H9 (cell line): ENCODE results near the gene NFE2. TPM values are rescaled to one million over a fixed set of nuclear protein-coding genes. Genes with fewer than 3 reads are reported as not detected.

ENCODE experiments used
- DNase-seq: peaks from one replicate; pipeline ENCODE4 v3.0.0-alpha.2; 2017
- H2AFZ ChIP-seq: one replicate; pipeline ENCODE4 v1.6.1; 2013; ENCODE audit warnings: mild to moderate bottlenecking, low read length, control low read depth, moderate library complexity
- H2AK5ac ChIP-seq: 2 replicates; pipeline ENCODE4 v1.6.1; 2013; ENCODE audit warnings: low read length, control low read depth, mixed read lengths; ENCODE audit not compliant: insufficient read length
- H2BK120ac ChIP-seq: one replicate; pipeline ENCODE4 v1.6.1; 2013; ENCODE audit warnings: low read depth, mild to moderate bottlenecking, low read length, control low read depth, inconsistent platforms; ENCODE audit not compliant: poor library complexity, severe bottlenecking
- H2BK12ac ChIP-seq: 2 replicates; pipeline ENCODE4 v1.6.1; 2013; ENCODE audit warnings: low read length, control low read depth, mixed read lengths, low read depth; ENCODE audit not compliant: insufficient read length
- H2BK15ac ChIP-seq: 2 replicates; pipeline ENCODE4 v1.6.1; 2013; ENCODE audit warnings: low read depth, low read length, control low read depth
- H2BK20ac ChIP-seq: one replicate; pipeline ENCODE4 v1.6.1; 2013; ENCODE audit warnings: low read depth, mild to moderate bottlenecking, low read length, control low read depth, inconsistent platforms; ENCODE audit not compliant: poor library complexity, severe bottlenecking
- H2BK5ac ChIP-seq: 2 replicates; pipeline ENCODE4 v1.6.1; 2013; ENCODE audit warnings: low read length, control low read depth, mixed read lengths; ENCODE audit not compliant: insufficient read length
- H3K14ac ChIP-seq: 2 replicates; pipeline ENCODE4 v1.6.1; 2013; ENCODE audit warnings: low read length, control low read depth; ENCODE audit not compliant: insufficient read depth
- H3K18ac ChIP-seq: 2 replicates; pipeline ENCODE4 v1.6.1; 2013; ENCODE audit warnings: low read depth, mild to moderate bottlenecking, mixed read lengths, low read length, control low read depth; ENCODE audit not compliant: insufficient read length
- H3K23ac ChIP-seq: 2 replicates; pipeline ENCODE4 v1.6.1; 2013; ENCODE audit warnings: low read length, control low read depth, mixed read lengths, low read depth; ENCODE audit not compliant: insufficient read length
- H3K23me2 ChIP-seq: 2 replicates; pipeline ENCODE4 v1.6.1; 2013; ENCODE audit warnings: low read depth, mild to moderate bottlenecking, mixed read lengths, low read length, control low read depth; ENCODE audit not compliant: insufficient read length, poor library complexity, severe bottlenecking
- H3K27ac ChIP-seq: 2 replicates; pipeline ENCODE4 v1.5.1; 2013; ENCODE audit warnings: low read length, control low read depth, mixed read lengths, low read depth; ENCODE audit not compliant: insufficient read length
- H3K27me3 ChIP-seq: 2 replicates; pipeline ENCODE4 v1.6.1; 2013; ENCODE audit warnings: low read length, control low read depth, inconsistent platforms; ENCODE audit not compliant: insufficient read depth
- H3K4ac ChIP-seq: 2 replicates; pipeline ENCODE4 v1.6.1; 2013; ENCODE audit warnings: low read depth, mild to moderate bottlenecking, control low read depth, inconsistent platforms, low read length, moderate library complexity
- H3K4me1 ChIP-seq: 2 replicates; pipeline ENCODE4 v1.6.1; 2013; ENCODE audit warnings: low read length, control low read depth, inconsistent platforms; ENCODE audit not compliant: insufficient read depth
- H3K4me2 ChIP-seq: 2 replicates; pipeline ENCODE4 v1.6.1; 2013; ENCODE audit warnings: low read length, control low read depth, mixed read lengths; ENCODE audit not compliant: insufficient read length, insufficient read depth
- H3K56ac ChIP-seq: 2 replicates; pipeline ENCODE4 v1.6.1; 2013; ENCODE audit warnings: low read depth, mild to moderate bottlenecking, mixed read lengths, low read length, control low read depth; ENCODE audit not compliant: insufficient read length
- H3K79me1 ChIP-seq: 2 replicates; pipeline ENCODE4 v1.6.1; 2013; ENCODE audit warnings: low read depth, mild to moderate bottlenecking, moderate library complexity, low read length, control low read depth, inconsistent platforms; ENCODE audit not compliant: insufficient read depth, poor library complexity, severe bottlenecking
- H3K79me2 ChIP-seq: 2 replicates; pipeline ENCODE4 v1.6.1; 2013; ENCODE audit warnings: low read length, control low read depth, inconsistent platforms; ENCODE audit not compliant: insufficient read depth
- H3K9ac ChIP-seq: 2 replicates; pipeline ENCODE4 v1.6.1; 2013; ENCODE audit warnings: low read length, control low read depth, mixed read lengths; ENCODE audit not compliant: insufficient read length; ENCODE audit errors: extremely low read depth
- H3K9me3 ChIP-seq: one replicate; pipeline ENCODE4 v1.6.1; 2013; ENCODE audit warnings: low read depth, low read length, inconsistent platforms; ENCODE audit not compliant: control insufficient read depth
- H3T11ph ChIP-seq: one replicate; pipeline ENCODE4 v1.6.1; 2013; ENCODE audit warnings: mild to moderate bottlenecking, low read length, control low read depth, inconsistent platforms
- H4K20me1 ChIP-seq: one replicate; pipeline ENCODE4 v1.6.1; 2013; ENCODE audit not compliant: control insufficient read depth, insufficient read length, insufficient read depth
- H4K5ac ChIP-seq: 2 replicates; pipeline ENCODE4 v1.6.1; 2013; ENCODE audit warnings: low read depth, mild to moderate bottlenecking, mixed read lengths, low read length, control low read depth; ENCODE audit not compliant: insufficient read length
- H4K8ac ChIP-seq: replicated peaks from 2 replicates; pipeline ENCODE4 v1.6.1; 2013; ENCODE audit warnings: low read length, control low read depth, mixed read lengths, low read depth; ENCODE audit not compliant: insufficient read length
- H4K91ac ChIP-seq: 2 replicates; pipeline ENCODE4 v1.6.1; 2013; ENCODE audit warnings: low read depth, mild to moderate bottlenecking, moderate library complexity, mixed read lengths, low read length, control low read depth; ENCODE audit not compliant: insufficient read length
- H3K27ac Mint-ChIP-seq, 3 experiments: 2 replicates in 2 of 3; 3 replicates in 1 of 3; pipeline ENCODE4 v1.8.0; 2020 to 2021; ENCODE audit warnings: mixed read lengths in 3 of 3, mild to moderate bottlenecking in 1 of 3, moderate library complexity in 1 of 3
- H3K27me3 Mint-ChIP-seq: 2 replicates; pipeline ENCODE4 v1.8.0; 2021; ENCODE audit warnings: low read depth, mild to moderate bottlenecking, moderate library complexity, mixed read lengths
- H3K36me3 Mint-ChIP-seq, 3 experiments: 2 replicates in 2 of 3; 3 replicates in 1 of 3; pipeline ENCODE4 v1.8.0; 2020 to 2021; ENCODE audit warnings: low read depth in 3 of 3, mixed read lengths in 3 of 3; ENCODE audit not compliant: insufficient read depth in 1 of 3
- H3K4me1 Mint-ChIP-seq, 2 experiments: 2 replicates each; pipeline ENCODE4 v1.8.0; 2020; ENCODE audit warnings: mixed read lengths in 2 of 2
- H3K4me3 Mint-ChIP-seq, 2 experiments: 2 replicates in 1 of 2; 3 replicates in 1 of 2; pipeline ENCODE4 v1.8.0; 2020 to 2021; ENCODE audit warnings: mild to moderate bottlenecking in 2 of 2, mixed read lengths in 2 of 2, moderate library complexity in 1 of 2
- H3K9me3 Mint-ChIP-seq, 2 experiments: 2 replicates in 1 of 2; 3 replicates in 1 of 2; pipeline ENCODE4 v1.8.0; 2020; ENCODE audit warnings: mild to moderate bottlenecking in 2 of 2, mixed read lengths in 2 of 2, moderate library complexity in 1 of 2
- WGBS: extraction: QIAGEN DNeasy Blood & Tissue Kit; methylation state at CpG from one replicate; pipeline ENCODE4 v1.1.7; 2013; ENCODE audit warnings: missing lambda C conversion rate, low lambda C conversion rate, mixed read lengths; ENCODE audit not compliant: insufficient read length; ENCODE audit errors: extremely low coverage; 5-methylcytosine and 5-hydroxymethylcytosine counted together
- total RNA-seq: library from RNA; stranded (reverse); gene quantifications from 2 replicates; pipeline ENCODE4 v1.2.1, GENCODE V29; 2021
- TF ChIP-seq, protein P1 (sequence below): fragments of 200-600 bp; sonication (generic); conservative IDR thresholded peaks from 3 replicates; pipeline ENCODE4 v1.8.0; 2021; ENCODE audit warnings: antibody characterized with exemption, mild to moderate bottlenecking

Gene NFE2
- total RNA-seq, 1 experiment from 2014 or later, result 1.2 TPM

DNA sequence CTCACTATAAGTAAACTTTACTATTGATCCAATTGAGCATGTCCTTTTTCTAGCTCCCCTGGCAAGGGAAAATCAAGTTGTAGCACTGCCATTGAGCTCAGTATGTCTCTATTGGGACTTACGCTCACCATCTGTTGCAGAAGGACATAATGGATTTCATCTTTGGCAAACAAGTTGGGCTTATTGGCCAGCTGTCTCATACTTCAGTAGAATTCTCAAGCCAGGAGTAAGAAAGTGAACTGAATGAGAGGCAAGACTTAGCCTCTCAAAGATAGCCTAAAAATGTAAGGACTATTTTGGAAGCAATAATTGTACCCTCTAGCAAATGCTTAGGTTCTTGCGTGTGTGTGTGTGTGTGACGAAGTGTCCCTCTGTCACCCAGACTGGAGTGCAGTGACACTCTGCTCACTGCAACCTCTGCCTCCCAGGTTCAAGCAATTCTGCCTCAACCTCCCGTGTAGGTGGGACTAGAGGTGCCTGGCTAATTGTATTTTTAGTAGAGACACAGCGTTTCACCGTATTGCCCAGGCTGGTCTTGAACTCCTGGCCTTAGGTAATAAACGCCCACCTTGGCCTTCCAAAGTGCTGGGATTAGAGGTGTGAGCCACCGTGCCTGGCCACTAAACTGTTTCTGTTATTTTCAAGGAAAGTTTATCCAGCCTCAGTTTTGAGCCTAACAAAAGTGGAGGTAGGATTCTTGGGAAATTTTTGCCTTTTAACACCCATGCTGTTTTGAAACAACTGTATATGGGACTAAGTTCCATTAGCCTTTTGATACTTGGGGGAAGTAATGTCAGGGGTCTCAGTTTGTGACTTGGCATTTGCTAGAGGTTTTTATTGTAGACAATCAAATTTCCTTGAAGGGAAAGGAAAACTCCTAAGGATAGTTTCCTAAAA, 13.3 kb downstream of the NFE2 start:
- Mint-ChIP-seq H3K27ac (peak overlapping the region in 1 of 3 experiments; percentile 90; a peak in 2 of 7 replicates), H3K27me3 (peaks cover 3% of the 10 kb centered on the region; the same call in 1 of the 2 replicates), H3K4me3 (no peak overlapping the region), H3K36me3 (peaks cover 0 to 18% (median 0%) of the 10 kb centered on the region in 3 experiments; a peak in 3 of 7 replicates), H3K9me3 (no peaks in the 10 kb centered on the region), H3K4me1 (peaks cover 22 to 28% of the 10 kb centered on the region in 2 experiments)
- no peaks in the 10 kb centered on the region for H3K27me3 ChIP-seq
- no peaks in the 10 kb centered on the region for H3K9me3 ChIP-seq
- no peak overlapping the region for H3K18ac ChIP-seq
- no peak overlapping the region for H3K4ac ChIP-seq
- H3K9ac ChIP-seq, result no peak overlapping the region
- no peak overlapping the region for H4K91ac ChIP-seq
- H3K23me2 ChIP-seq, result no peaks in the 10 kb centered on the region
- DNase-seq, result peak; percentile 48
- no peak overlapping the region for H4K5ac ChIP-seq
- no peaks in the 10 kb centered on the region for H3K79me2 ChIP-seq
- H2AK5ac ChIP-seq, result no peak overlapping the region
- H2BK15ac ChIP-seq, result no peak overlapping the region
- no peak overlapping the region for H2AFZ ChIP-seq
- no peak overlapping the region for H4K8ac ChIP-seq
- H3T11ph ChIP-seq, result no peak overlapping the region
- no peak overlapping the region for H2BK20ac ChIP-seq
- no peak overlapping the region for H3K27ac ChIP-seq
- TF ChIP-seq, protein P1, sequence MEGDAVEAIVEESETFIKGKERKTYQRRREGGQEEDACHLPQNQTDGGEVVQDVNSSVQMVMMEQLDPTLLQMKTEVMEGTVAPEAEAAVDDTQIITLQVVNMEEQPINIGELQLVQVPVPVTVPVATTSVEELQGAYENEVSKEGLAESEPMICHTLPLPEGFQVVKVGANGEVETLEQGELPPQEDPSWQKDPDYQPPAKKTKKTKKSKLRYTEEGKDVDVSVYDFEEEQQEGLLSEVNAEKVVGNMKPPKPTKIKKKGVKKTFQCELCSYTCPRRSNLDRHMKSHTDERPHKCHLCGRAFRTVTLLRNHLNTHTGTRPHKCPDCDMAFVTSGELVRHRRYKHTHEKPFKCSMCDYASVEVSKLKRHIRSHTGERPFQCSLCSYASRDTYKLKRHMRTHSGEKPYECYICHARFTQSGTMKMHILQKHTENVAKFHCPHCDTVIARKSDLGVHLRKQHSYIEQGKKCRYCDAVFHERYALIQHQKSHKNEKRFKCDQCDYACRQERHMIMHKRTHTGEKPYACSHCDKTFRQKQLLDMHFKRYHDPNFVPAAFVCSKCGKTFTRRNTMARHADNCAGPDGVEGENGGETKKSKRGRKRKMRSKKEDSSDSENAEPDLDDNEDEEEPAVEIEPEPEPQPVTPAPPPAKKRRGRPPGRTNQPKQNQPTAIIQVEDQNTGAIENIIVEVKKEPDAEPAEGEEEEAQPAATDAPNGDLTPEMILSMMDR, result no peak
- H3K23ac ChIP-seq, result no peak overlapping the region
- no peaks in the 10 kb centered on the region for H4K20me1 ChIP-seq
- no peak overlapping the region for H3K56ac ChIP-seq
- no peaks in the 10 kb centered on the region for H3K4me1 ChIP-seq
- whole genome bisulfite sequencing, result no CpG with 5 or more reads among the region's 8 CpGs
- no peak overlapping the region for H2BK120ac ChIP-seq
- no peak overlapping the region for H3K14ac ChIP-seq
- no peak overlapping the region for H3K4me2 ChIP-seq
- H3K79me1 ChIP-seq, result no peaks in the 10 kb centered on the region
- no peak overlapping the region for H2BK5ac ChIP-seq
- no peak overlapping the region for H2BK12ac ChIP-seq
